Measurements from ENCODE around the gene EDNRB.

DNA sequence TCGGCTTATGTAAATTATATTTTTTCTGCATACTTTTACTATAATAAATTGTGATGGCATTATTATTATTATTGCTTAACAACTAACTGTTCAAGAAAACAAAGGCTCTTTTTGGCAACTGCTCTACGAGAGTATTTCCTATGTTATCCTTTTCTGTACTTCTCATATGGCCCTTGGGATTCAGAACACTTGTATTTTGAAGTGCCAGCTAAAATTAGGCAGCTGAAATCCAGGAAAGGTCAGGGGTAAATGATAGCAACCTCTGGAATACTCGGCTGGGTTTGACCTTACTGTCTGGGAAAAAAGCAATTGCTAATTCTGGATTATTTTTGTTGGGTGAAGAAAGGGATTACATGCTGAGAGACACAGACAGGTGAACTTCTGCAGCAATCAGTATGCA lies 23.9 kb downstream of the EDNRB start:
- TF ChIP-seq CTCF (IDR thresholded peaks at IDR 0.05) (no peak), ZFX (IDR thresholded peaks at IDR 0.05; ENCODE audit: borderline replicate concordance) (no peak)

Measured in 22Rv1 (cell line).